GM13977 (cell line): ENCODE results near the gene RAX.
"Not testable (repeated sequence)": the region's sequence is repeated elsewhere in the genome, so short reads cannot be mapped to it uniquely, and the experiment has no call there.

Experiments used
- DNase-seq: peaks from one replicate; pipeline ENCODE4 v3.0.0; 2012; ENCODE audit warnings: low spot score
- in situ Hi-C: fragments of 300-500 bp; cut with MboI; formaldehyde crosslinking; loops from one replicate; pipeline ENCODE4 v1.12.0; 2022; ENCODE audit warnings: low sequenced_read_pairs, low pct_unique_long_range_greater_than_20kb, mixed read lengths, inconsistent platforms; ENCODE audit not compliant: unreplicated experiment
- TF ChIP-seq, protein P1 (sequence below): IDR thresholded peaks from 2 replicates; pipeline ENCODE4 v1.5.1; 2012; ENCODE audit warnings: mild to moderate bottlenecking, control low read depth; ENCODE audit not compliant: insufficient read depth; ENCODE audit errors: extremely low read depth, missing control alignments

RAX gene

DNA sequence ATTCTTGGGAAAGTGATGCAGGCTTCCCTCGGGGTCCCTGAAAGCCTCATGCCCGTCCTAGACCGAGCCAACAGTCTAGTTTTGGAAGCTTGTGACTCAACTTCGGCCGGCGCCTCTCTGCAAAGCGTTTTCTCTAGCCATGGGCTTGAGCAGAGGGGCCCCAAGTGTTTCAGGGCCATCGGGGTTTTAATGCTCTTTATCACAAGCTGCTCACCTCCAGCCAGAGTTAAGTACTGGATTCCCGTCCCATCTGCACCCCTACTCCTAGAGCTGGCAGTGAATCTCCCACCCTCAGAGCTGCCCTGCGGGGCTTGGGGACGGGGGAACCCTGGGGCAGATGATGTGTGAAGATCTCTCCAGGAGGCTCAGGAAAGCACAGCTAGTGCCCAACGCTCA is 7.3 kb downstream of the RAX start:
- DNase-seq, result no peak
- in situ Hi-C loops, result no loop called here
- TF ChIP-seq, protein P1, sequence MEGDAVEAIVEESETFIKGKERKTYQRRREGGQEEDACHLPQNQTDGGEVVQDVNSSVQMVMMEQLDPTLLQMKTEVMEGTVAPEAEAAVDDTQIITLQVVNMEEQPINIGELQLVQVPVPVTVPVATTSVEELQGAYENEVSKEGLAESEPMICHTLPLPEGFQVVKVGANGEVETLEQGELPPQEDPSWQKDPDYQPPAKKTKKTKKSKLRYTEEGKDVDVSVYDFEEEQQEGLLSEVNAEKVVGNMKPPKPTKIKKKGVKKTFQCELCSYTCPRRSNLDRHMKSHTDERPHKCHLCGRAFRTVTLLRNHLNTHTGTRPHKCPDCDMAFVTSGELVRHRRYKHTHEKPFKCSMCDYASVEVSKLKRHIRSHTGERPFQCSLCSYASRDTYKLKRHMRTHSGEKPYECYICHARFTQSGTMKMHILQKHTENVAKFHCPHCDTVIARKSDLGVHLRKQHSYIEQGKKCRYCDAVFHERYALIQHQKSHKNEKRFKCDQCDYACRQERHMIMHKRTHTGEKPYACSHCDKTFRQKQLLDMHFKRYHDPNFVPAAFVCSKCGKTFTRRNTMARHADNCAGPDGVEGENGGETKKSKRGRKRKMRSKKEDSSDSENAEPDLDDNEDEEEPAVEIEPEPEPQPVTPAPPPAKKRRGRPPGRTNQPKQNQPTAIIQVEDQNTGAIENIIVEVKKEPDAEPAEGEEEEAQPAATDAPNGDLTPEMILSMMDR, result no peak

DNA sequence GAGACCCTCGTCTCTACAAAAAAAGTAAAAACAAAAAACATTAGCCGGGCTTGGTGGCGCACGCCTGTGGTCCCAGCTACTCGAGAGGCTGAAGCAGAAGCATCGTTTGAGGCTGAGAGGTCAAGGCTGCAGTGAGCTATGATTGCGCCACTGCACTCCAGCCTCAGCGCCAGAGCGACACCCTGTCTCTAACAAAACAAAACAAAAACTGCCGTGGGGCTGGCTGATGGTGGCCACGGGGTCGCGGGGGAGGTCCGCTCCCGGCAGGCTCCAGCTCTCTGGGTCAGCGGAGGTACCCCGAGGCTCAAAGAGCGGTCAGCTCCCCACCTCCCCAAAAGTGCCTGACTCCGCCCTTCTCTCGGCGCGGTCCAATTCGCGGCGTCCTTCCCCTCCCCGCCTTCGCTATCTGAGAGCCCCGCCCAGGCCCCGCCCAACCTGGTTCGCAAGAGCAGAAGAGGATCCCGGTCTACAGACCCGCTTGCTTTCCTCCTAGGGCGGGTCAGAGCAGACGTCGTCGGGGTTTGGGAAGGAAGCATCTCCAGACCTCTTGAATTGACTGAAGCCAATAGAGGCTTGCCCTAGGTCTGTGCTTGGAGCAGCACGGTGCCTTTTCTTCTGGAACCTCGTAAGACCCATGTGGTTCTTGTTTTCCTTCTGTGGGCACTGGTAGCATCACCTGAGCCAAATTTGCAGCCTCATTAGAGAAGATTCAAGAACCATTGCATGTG is 7.8 kb downstream of the RAX start:
- TF ChIP-seq, protein P1, result no peak
- in situ Hi-C loops, result no loop called here
- peak; percentile 65 for DNase-seq

DNA sequence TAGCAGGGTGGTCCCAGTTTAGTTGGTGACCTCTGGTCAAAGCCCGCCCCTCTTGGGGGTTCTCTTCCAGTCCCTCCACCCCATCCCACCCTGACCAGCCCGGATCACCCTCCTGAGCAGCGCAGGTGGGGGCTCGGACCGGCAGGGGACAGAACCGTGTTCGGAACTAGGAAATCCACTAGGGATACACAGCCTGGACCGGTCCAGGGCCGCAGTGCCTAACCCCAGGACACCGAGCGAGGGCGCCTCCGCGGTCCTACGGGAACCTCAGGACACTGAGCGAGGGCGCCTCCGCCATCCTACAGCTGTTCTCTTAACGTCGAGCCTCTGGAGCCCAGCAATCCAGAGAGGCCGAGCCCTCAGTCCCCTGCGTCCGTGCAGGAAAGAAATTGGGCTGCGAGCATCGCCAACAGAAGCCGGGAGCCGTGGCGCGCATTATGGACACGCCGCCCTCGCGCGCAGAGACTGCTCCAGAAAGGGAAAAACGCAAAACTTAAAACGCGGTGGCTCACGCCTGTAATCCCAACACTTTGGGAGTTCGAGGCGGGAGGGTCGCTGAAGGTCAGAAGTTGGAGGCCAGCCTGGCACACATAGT is 8.5 kb downstream of the RAX start:
- TF ChIP-seq, protein P1, result no peak
- no peak for DNase-seq
- in situ Hi-C loops, result no loop called here

DNA sequence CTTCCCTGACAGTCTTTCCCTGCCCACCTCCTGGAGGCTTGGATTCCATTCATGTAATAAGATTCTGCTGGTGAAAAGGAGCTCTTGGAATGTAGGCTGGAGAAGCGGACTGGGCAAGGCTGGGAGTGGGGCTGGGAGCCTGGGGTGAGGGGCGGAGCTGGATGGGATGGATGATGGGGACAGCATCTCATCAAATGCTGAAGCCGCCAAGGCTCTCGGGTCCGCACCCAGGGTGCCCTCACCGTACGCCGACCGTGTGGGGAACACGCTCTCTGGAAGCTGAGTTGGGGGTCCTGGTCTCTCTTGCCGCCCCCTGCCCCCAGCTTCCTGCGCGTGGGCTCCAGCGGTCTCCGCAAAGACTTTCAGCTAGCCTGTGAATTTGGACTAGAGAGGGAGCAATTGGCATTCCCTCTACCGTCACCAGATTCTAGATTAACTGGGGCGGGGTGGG is 9.1 kb downstream of the RAX start:
- no peak for DNase-seq

DNA sequence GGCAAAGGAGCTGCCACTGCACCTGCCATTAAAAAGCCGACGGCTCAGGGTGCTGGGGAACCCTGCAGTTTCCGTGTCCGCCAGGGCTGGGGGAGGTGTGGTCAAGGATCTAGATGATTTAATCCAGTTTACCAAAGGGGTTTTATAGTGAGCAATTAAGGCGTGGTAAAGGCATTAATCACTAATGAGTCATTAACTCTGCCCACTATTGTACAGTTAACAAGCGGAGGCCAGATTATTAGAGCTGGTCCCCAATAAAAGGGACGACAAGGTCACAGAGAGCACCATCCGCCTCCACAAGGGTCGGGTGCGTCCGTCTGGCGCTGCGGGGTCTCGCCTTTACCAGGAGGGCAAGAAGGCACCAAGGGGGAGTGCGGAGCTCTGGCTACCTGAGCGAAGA is 9.6 kb downstream of the RAX start:
- in situ Hi-C loops, result no loop called here
- TF ChIP-seq, protein P1, result no peak
- no peak for DNase-seq

More for the DNA sequence above, 9.1 kb downstream of the RAX start:
- TF ChIP-seq, protein P1, result no peak
- in situ Hi-C loops, result no loop called here

DNA sequence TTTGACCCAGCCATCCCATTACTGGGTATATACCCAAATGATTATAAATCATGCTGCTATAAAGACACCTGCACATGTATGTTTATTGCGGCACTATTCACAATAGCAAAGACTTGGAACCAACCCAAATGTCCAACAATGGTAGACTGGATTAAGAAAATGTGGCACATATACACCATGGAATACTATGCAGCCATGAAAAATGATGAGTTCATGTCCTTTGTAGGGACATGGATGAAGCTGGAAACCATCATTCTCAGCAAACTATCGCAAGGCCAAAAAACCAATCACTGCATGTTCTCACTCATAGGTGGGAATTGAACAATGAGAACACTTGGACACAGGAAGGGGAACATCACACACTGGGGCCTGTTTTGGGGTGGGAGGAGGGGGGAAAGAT is 11.0 kb downstream of the RAX start:
- DNase-seq, in situ Hi-C loops: not testable (repeated sequence)

DNA sequence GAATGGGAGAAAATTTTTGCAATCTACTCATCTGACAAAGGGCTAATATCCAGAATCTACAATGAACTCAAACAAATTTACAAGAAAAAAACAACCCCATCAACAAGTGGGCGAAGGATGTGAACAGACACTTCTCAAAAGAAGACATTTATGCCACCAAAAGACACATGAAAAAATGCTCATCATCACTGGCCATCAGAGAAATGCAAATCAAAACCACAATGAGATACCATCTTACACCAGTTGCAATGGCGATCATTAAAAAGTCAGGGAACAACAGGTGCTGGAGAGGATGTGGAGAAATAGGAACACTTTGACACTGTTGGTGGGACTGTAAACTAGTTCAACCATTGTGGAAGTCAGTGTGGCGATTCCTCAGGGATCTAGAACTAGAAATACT is 11.4 kb downstream of the RAX start:
- in situ Hi-C loops, DNase-seq: not testable (repeated sequence)

DNA sequence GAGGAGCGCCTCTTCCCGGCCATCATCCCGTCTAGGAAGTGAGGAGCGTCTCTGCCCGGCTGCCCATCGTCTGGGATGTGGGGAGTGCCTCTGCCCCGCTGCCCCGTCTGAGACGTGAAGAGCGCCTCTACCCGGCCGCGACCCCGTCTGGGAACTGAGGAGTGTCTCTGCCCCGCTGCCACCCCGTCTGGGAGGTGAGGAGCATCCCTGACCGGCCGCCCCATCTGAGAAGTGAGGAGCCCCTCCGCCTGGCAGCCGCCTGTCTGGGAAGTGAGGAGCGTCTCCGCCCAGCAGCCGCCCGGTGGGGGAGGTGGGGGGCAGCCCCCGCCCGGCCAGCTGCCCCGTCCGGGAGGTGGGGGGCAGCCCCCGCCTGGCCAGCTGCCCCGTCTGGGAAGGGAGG is 17.8 kb downstream of the RAX start:
- in situ Hi-C loops, DNase-seq: not testable (repeated sequence)
